H1 (cell line): ENCODE measurements around the gene ENPP1.

Source experiments
- CBX8 ChIP-seq: fragments of 300-800, 300-1000 bp; sonication (generic); IDR thresholded peaks from 2 replicates; pipeline ENCODE4 v1.7.1; 2016; ENCODE audit warnings: low read depth, low read length, borderline replicate concordance
- CTCF ChIP-seq, 3 experiments: IDR thresholded peaks; 1 replicate in 2 of 3; 2 replicates in 1 of 3; pipeline versions ENCODE4 v1.5.1 to v1.6.1; 2011; ENCODE audit warnings: low read length in 3 of 3, mild to moderate bottlenecking in 3 of 3, inconsistent platforms in 2 of 3, low read depth in 1 of 3, moderate library complexity in 1 of 3; ENCODE audit not compliant: insufficient read depth in 1 of 3; ENCODE audit errors: control extremely low read depth in 1 of 3
- HDAC2 ChIP-seq, 2 experiments: fragments of 300-600 bp in 1 of 2; sonication (generic) in 1 of 2; IDR thresholded peaks; 2 replicates each; pipeline ENCODE4 v1.6.1; 2011 to 2012; ENCODE audit warnings: low read depth in 2 of 2, low read length in 2 of 2, mild to moderate bottlenecking in 2 of 2, moderate library complexity in 2 of 2, borderline replicate concordance in 1 of 2, inconsistent platforms in 1 of 2
- HDAC6 ChIP-seq: IDR thresholded peaks from one replicate; pipeline ENCODE4 v1.7.1; 2012; ENCODE audit warnings: low read depth, mild to moderate bottlenecking, inconsistent platforms, low read length, moderate library complexity
- MAX ChIP-seq: IDR thresholded peaks from 2 replicates; pipeline ENCODE4 v1.6.1; 2012; ENCODE audit warnings: inconsistent platforms
- POLR2A ChIP-seq, 2 experiments: IDR thresholded peaks; 1 replicate in 1 of 2; 2 replicates in 1 of 2; pipeline ENCODE4 v1.6.1; 2011; ENCODE audit warnings: low read depth in 2 of 2, low read length in 2 of 2, mild to moderate bottlenecking in 2 of 2; ENCODE audit errors: control extremely low read depth in 1 of 2
- POLR2AphosphoS5 ChIP-seq: IDR thresholded peaks from 2 replicates; pipeline ENCODE4 v1.6.1; 2011; ENCODE audit warnings: low read depth, low read length
- RAD21 ChIP-seq, 2 experiments: IDR thresholded peaks in 1 of 2; conservative IDR thresholded peaks in 1 of 2; 2 replicates each; pipeline ENCODE4 v1.6.1; 2011; ENCODE audit warnings: low read depth in 2 of 2, low read length in 2 of 2, improper control_type of control experiment in 1 of 2, inconsistent platforms in 1 of 2, mild to moderate bottlenecking in 1 of 2, moderate library complexity in 1 of 2
- RFX5 ChIP-seq: IDR thresholded peaks from 2 replicates; pipeline ENCODE4 v1.6.1; 2011; ENCODE audit warnings: low read depth, low read length, improper control_type of control experiment, borderline replicate concordance
- SP1 ChIP-seq: IDR thresholded peaks from 2 replicates; pipeline ENCODE4 v1.6.1; 2011; ENCODE audit warnings: low read depth, low read length
- TCF12 ChIP-seq: IDR thresholded peaks from 2 replicates; pipeline ENCODE4 v1.6.1; 2011; ENCODE audit warnings: low read depth, mild to moderate bottlenecking, low read length

DNA sequence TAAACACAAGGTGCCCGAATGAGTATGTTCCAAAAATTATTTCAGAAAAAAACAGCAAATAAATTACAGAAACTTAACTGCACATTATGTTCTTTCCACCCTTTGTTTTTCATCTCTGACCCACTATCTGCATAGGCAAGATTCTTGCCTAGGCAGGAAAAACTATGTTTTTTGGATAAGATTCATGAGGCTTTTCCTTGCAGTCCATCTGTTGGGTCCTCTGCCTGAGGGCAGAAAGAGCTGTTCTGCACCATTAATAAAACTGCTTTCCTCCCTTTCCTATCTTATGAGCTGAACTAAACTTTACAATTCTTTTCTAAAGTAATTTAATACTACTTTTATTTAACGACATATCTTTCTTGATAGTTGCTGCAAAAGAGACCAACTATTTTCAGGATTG lies 21.1 kb downstream of the ENPP1 start:
- TF ChIP-seq HDAC6 (no peak), SP1 (no peak), POLR2A (IDR thresholded peaks at IDR 0.05; ENCODE audit: control extremely low read depth in 1 of 2, low read depth in 2 of 2, low read length in 2 of 2) (no peak), CTCF (IDR thresholded peaks at IDR 0.05; ENCODE audit: control extremely low read depth in 1 of 3, insufficient read depth in 1 of 3, low read depth in 1 of 3, low read length in 3 of 3) (no peak), CBX8 (no peak), TCF12 (no peak), POLR2AphosphoS5 (no peak), RAD21 (IDR thresholded peaks at IDR 0.05 in 1 of 2, conservative IDR thresholded peaks at IDR 0.05 in 1 of 2; ENCODE audit: low read depth in 2 of 2, low read length in 2 of 2) (no peak), MAX (no peak), RFX5 (no peak), HDAC2 (IDR thresholded peaks at IDR 0.05; ENCODE audit: borderline replicate concordance in 1 of 2, low read depth in 2 of 2, low read length in 2 of 2) (no peak)
